HepG2 (cell line): ENCODE data around the gene C14orf119. TPM values are rescaled to one million over a fixed set of nuclear protein-coding genes. Genes with fewer than 3 reads are reported as not detected.
A peak's percentile ranks its signal among the peaks of the same experiment; 100 is the strongest.

Source experiments
- ELF3 ChIP-seq: IDR thresholded peaks from 2 replicates; pipeline ENCODE4 v1.6.1; 2016; ENCODE audit warnings: missing genetic modification reagents, missing compliant biosample characterization
- GLI4 ChIP-seq: sonication (generic); formaldehyde crosslinking; IDR thresholded peaks from 2 replicates; pipeline ENCODE4 v1.5.1; 2020; ENCODE audit warnings: missing genetic modification reagents, mild to moderate bottlenecking, moderate library complexity, borderline replicate concordance
- HIC2 ChIP-seq: sonication (generic); formaldehyde crosslinking; IDR thresholded peaks from 2 replicates; pipeline ENCODE4 v1.9.0; 2022; ENCODE audit warnings: low read depth, missing genetic modification reagents
- HMG20B ChIP-seq: conservative IDR thresholded peaks from 2 replicates; pipeline ENCODE4 v1.6.1; 2016; ENCODE audit warnings: missing genetic modification reagents, missing compliant biosample characterization
- IKZF4 ChIP-seq: sonication (generic); formaldehyde crosslinking; IDR thresholded peaks from 2 replicates; pipeline ENCODE4 v1.5.1; 2020; ENCODE audit warnings: borderline replicate concordance, mild to moderate bottlenecking, low read depth, missing genetic modification reagents; ENCODE audit errors: not compliant biosample characterization
- JDP2 ChIP-seq: sonication (generic); formaldehyde crosslinking; IDR thresholded peaks from 2 replicates; pipeline ENCODE4 v1.8.1; 2022; ENCODE audit warnings: missing genetic modification reagents, borderline replicate concordance
- MED13 ChIP-seq: sonication (generic); formaldehyde crosslinking; IDR thresholded peaks from 2 replicates; pipeline ENCODE4 v1.5.0; 2020; ENCODE audit warnings: missing genetic modification reagents
- PHF5A ChIP-seq: IDR thresholded peaks from one replicate; pipeline ENCODE4 v1.6.1; 2018; ENCODE audit warnings: low read depth, missing genetic modification reagents; ENCODE audit not compliant: unreplicated experiment
- PPARG ChIP-seq: conservative IDR thresholded peaks from 2 replicates; pipeline ENCODE4 v1.6.1; 2016; ENCODE audit warnings: missing biosample characterization, missing genetic modification reagents
- RBM39 ChIP-seq: fragments of 200-400 bp; formaldehyde crosslinking; IDR thresholded peaks from one replicate; pipeline ENCODE4 v1.6.1; 2018; ENCODE audit warnings: antibody characterized with exemption, mild to moderate bottlenecking, low read depth, low read length; ENCODE audit not compliant: poor library complexity, severe bottlenecking
- RCOR2 ChIP-seq: IDR thresholded peaks from 2 replicates; pipeline ENCODE4 v1.6.1; 2016; ENCODE audit warnings: missing biosample characterization, missing genetic modification reagents
- SIX1 ChIP-seq: sonication (generic); formaldehyde crosslinking; IDR thresholded peaks from 2 replicates; pipeline ENCODE4 v1.4.0; 2020; ENCODE audit warnings: missing genetic modification reagents, borderline replicate concordance
- SNAPC5 ChIP-seq: sonication (generic); formaldehyde crosslinking; IDR thresholded peaks from 2 replicates; pipeline ENCODE4 v1.8.1; 2023; ENCODE audit warnings: mild to moderate bottlenecking, missing genetic modification reagents, borderline replicate concordance
- THAP8 ChIP-seq: sonication (generic); formaldehyde crosslinking; IDR thresholded peaks from 2 replicates; pipeline ENCODE4 v1.5.1; 2020; ENCODE audit warnings: missing genetic modification reagents, mild to moderate bottlenecking, borderline replicate concordance
- ZNF136 ChIP-seq: sonication (generic); formaldehyde crosslinking; IDR thresholded peaks from 2 replicates; pipeline ENCODE4 v1.8.1; 2022; ENCODE audit warnings: low read depth, mild to moderate bottlenecking, moderate library complexity, missing genetic modification reagents
- ZNF160 ChIP-seq: sonication (generic); formaldehyde crosslinking; IDR thresholded peaks from 2 replicates; pipeline ENCODE4 v1.8.0; 2022; ENCODE audit warnings: mild to moderate bottlenecking, inconsistent platforms, missing genetic modification reagents
- ZNF234 ChIP-seq: sonication (generic); formaldehyde crosslinking; conservative IDR thresholded peaks from 2 replicates; pipeline ENCODE4 v1.5.1; 2020; ENCODE audit warnings: mild to moderate bottlenecking, missing genetic modification reagents
- ZNF646 ChIP-seq: sonication (generic); formaldehyde crosslinking; IDR thresholded peaks from 2 replicates; pipeline ENCODE4 v1.9.0; 2021; ENCODE audit warnings: mild to moderate bottlenecking, missing genetic modification reagents
- ZSCAN30 ChIP-seq: sonication (generic); formaldehyde crosslinking; IDR thresholded peaks from 2 replicates; pipeline ENCODE4 v1.5.0; 2020; ENCODE audit warnings: mild to moderate bottlenecking, missing genetic modification reagents
- polyA plus RNA-seq, 8 experiments: library from polyadenylated mRNA; depleted of rRNA in 3 of 8; stranded (reverse) in 7 of 8; unstranded in 1 of 8; fragments of >200 nt; fragmentation: Illumina TruSeq in 4 of 8; extraction: Trizol in 4 of 8; gene quantifications; 2 replicates each; pipeline versions ENCODE4 v1.2.1 to v1.2.3, GENCODE V29; 2011 to 2016; ENCODE audit warnings: low read depth in 4 of 8, missing spikeins in 1 of 8, mixed read lengths in 1 of 8; ENCODE audit not compliant: insufficient read depth in 1 of 8
- total RNA-seq, 5 experiments: library from RNA; depleted of rRNA; stranded (reverse); fragments of >200 nt; fragmentation: Illumina TruSeq; extraction: Trizol; gene quantifications; 2 replicates each; pipeline ENCODE4 v1.2.3, GENCODE V29; 2016; ENCODE audit warnings: low read depth in 1 of 5

The C14orf119 gene
- total and polyA plus RNA-seq, 2 of the 13 experiments (the other 11 are each of a cell fraction or from before 2014, with no cell fraction given), result 117 to 206 TPM

- no peak for TF ChIP-seq SNAPC5 (CRISPR knock-in tag)
- no peak for TF ChIP-seq JDP2 (CRISPR knock-in tag)
- TF ChIP-seq PPARG (CRISPR knock-in tag), result peak; percentile 56; the same call in 1 of the 2 replicates
- TF ChIP-seq ZNF136, result no peak
- TF ChIP-seq PHF5A, result no peak
- TF ChIP-seq ELF3 (CRISPR knock-in tag), result peak; percentile 42; the same call in 1 of the 2 replicates
- no peak for TF ChIP-seq RCOR2 (CRISPR knock-in tag)
- peak; percentile 64 for TF ChIP-seq HIC2 (CRISPR knock-in tag)
- no peak for TF ChIP-seq THAP8 (CRISPR knock-in tag)
- no peak for TF ChIP-seq ZNF646
- TF ChIP-seq ZNF160 (CRISPR knock-in tag), result no peak
- no peak for TF ChIP-seq SIX1 (CRISPR knock-in tag)
- no peak; the same call in 1 of the 2 replicates for TF ChIP-seq GLI4 (CRISPR knock-in tag)
- no peak for TF ChIP-seq IKZF4 (CRISPR knock-in tag)
- TF ChIP-seq ZNF234 (CRISPR knock-in tag), result no peak
- TF ChIP-seq RBM39, result peak; percentile 60
- TF ChIP-seq MED13 (CRISPR knock-in tag), result no peak
- peak; percentile 68; the same call in 1 of the 2 replicates for TF ChIP-seq HMG20B (CRISPR knock-in tag)
- TF ChIP-seq ZSCAN30 (CRISPR knock-in tag), result no peak
Measured at GRCh38 chr14:23056145-23056955, 39.0 kb upstream of the C14orf119 start (continued).
